Measurements from ENCODE around the gene PHC1. TPM values are rescaled to one million over a fixed set of nuclear protein-coding genes. Genes with fewer than 3 reads are reported as not detected.
"Not testable (repeated sequence)": the region's sequence is repeated elsewhere in the genome, so short reads cannot be mapped to it uniquely, and the experiment has no call there.

PHC1 gene
- polyA plus RNA-seq, 1 experiment, result 34.5 TPM

DNA sequence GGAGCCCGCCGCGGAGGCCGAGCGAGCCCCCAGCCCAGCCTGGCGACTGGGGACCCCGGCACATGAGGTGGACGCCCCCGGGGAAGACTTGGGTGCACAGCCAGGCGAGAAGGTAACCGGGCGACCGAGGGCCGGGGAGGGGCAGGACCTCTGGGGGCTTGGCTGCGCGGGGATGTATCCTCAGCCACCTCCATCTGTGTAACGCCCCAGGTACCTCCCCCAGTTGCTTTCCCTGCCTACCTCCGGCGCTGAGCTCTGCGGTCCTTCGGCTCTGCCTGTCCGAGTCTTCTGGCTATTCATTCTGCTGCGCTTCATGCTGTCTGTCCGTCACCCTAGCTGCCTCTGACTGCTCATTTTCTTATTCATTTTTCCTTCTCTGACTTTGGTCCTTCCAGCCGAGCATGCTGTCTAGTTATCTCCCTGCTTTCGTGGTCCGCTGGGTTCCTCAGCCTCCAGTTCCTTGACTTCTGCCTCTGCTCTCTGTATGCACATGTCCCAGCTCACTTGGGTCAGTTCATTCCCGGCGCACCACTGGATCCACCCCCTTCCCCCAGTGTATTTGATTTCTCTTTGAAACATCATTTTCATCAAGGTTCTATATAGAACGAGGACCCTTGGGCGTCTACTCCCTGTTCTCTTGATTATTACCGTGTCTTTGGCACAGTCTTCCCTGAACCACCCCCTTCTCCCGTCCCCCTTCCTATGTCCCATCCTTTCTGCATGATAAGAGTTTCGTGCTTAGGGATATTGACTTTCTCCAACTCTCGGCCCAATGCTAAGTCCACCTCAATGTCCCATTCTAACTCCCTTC lies 612 bp downstream of the PHC1 start:
- no peaks in the 10 kb centered on the region for H3K27me3 ChIP-seq (ENCODE audit: control insufficient read depth, insufficient read depth, low read length)
- no peak overlapping the region for H3K27ac ChIP-seq (ENCODE audit: low read depth, low read length)
- POLR2A ChIA-PET, result interaction anchor here (0.6 to 1.2 kb wide), 3 partner anchors 34 to 971 kb away, joined by 4 to 8 read pairs (median 5); partner anchors contain the start of gene M6PR
- CTCF ChIA-PET, result interaction anchor here (0.6 to 1.5 kb wide), 7 partner anchors 21 to 787 kb away, joined by 3 to 5 read pairs (median 3); partner anchors contain the start of gene M6PR
- peak overlapping the region; percentile 86 for H3K4me3 ChIP-seq (ENCODE audit: low read depth, low read length)
- TF ChIP-seq, protein P1, sequence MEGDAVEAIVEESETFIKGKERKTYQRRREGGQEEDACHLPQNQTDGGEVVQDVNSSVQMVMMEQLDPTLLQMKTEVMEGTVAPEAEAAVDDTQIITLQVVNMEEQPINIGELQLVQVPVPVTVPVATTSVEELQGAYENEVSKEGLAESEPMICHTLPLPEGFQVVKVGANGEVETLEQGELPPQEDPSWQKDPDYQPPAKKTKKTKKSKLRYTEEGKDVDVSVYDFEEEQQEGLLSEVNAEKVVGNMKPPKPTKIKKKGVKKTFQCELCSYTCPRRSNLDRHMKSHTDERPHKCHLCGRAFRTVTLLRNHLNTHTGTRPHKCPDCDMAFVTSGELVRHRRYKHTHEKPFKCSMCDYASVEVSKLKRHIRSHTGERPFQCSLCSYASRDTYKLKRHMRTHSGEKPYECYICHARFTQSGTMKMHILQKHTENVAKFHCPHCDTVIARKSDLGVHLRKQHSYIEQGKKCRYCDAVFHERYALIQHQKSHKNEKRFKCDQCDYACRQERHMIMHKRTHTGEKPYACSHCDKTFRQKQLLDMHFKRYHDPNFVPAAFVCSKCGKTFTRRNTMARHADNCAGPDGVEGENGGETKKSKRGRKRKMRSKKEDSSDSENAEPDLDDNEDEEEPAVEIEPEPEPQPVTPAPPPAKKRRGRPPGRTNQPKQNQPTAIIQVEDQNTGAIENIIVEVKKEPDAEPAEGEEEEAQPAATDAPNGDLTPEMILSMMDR (IDR thresholded peaks at IDR 0.05; ENCODE audit: low read depth, low read length), result no peak
- no peaks in the 10 kb centered on the region for H3K9me3 ChIP-seq (ENCODE audit: control insufficient read depth, insufficient read depth, low read length)
- no peak for DNase-seq (ENCODE audit: low read depth, low spot score)

GRCh38 chr12:8916154-8916553 lies 1.8 kb downstream of the PHC1 start:
- Histone ChIP-seq H3K27me3 (ENCODE audit: control insufficient read depth, insufficient read depth, low read length) (no peaks in the 10 kb centered on the region), H3K27ac (ENCODE audit: low read depth, low read length) (no peak overlapping the region), H3K9me3 (ENCODE audit: control insufficient read depth, insufficient read depth, low read length) (no peaks in the 10 kb centered on the region), H3K4me3 (ENCODE audit: low read depth, low read length) (no peak overlapping the region; the same call in 1 of the 2 replicates)
- no peak for DNase-seq (ENCODE audit: low read depth, low spot score)
- ChIA-PET POLR2A (no interaction called here), CTCF (interaction anchor here (0.5 to 4.4 kb wide), 3 partner anchors 21 to 233 kb away, joined by 3 to 24 read pairs (median 7); no protein-coding TSS in a partner anchor)
- TF ChIP-seq, protein P1 (IDR thresholded peaks at IDR 0.05; ENCODE audit: low read depth, low read length), result no peak

DNA sequence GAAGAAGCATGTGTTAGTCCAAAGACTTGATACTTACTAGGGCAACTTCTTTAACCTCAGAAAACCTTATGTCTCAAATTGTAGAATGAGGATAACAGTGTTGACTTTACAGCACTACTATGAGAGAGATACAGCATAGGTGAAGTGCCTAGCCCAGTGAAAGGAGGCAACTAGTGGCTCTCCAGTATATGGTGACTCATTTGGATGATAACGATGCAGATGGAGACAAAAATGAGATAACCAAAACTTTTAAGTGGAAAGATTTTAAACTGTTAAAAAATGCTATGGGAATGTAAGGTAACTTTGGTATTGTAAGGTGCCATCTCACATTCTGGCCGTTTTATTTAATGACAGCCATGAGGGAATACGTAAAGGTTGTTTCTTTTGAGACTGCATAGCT lies 2.7 kb downstream of the PHC1 start:
- POLR2A ChIA-PET, result interaction anchor here (0.9 kb wide), 1 partner anchor 33 kb away, joined by 3 read pairs; the partner anchor contains the start of gene M6PR

GRCh38 chr12:8917751-8918150 lies 3.4 kb downstream of the PHC1 start:
- no peak overlapping the region for H3K27ac ChIP-seq (ENCODE audit: low read depth, low read length)
- ChIA-PET CTCF (interaction anchor here (0.7 to 4.4 kb wide), 5 partner anchors 21 to 236 kb away, joined by 3 to 24 read pairs (median 4); partner anchors contain the start of gene M6PR), POLR2A (interaction anchor here (0.9 kb wide), 1 partner anchor 32 kb away, joined by 3 read pairs; the partner anchor contains the start of gene M6PR)
- H3K27me3 ChIP-seq (ENCODE audit: control insufficient read depth, insufficient read depth, low read length), result no peaks in the 10 kb centered on the region
- H3K4me3 ChIP-seq (ENCODE audit: low read depth, low read length), result no peak overlapping the region
- H3K9me3 ChIP-seq (ENCODE audit: control insufficient read depth, insufficient read depth, low read length), result no peaks in the 10 kb centered on the region
- no peak for DNase-seq (ENCODE audit: low read depth, low spot score)
- TF ChIP-seq, protein P1 (IDR thresholded peaks at IDR 0.05; ENCODE audit: low read depth, low read length), result no peak

More for the DNA sequence above, 2.7 kb downstream of the PHC1 start:
- Histone ChIP-seq H3K27me3 (ENCODE audit: control insufficient read depth, insufficient read depth, low read length) (no peaks in the 10 kb centered on the region), H3K27ac (ENCODE audit: low read depth, low read length) (no peak overlapping the region), H3K9me3 (ENCODE audit: control insufficient read depth, insufficient read depth, low read length) (no peaks in the 10 kb centered on the region), H3K4me3 (ENCODE audit: low read depth, low read length) (no peak overlapping the region)
- TF ChIP-seq, protein P1 (IDR thresholded peaks at IDR 0.05; ENCODE audit: low read depth, low read length), result no peak
- CTCF ChIA-PET, result interaction anchor here (1.7 to 4.4 kb wide), 3 partner anchors 26 to 235 kb away, joined by 4 to 24 read pairs (median 5); partner anchors contain the start of gene M6PR
- no peak for DNase-seq (ENCODE audit: low read depth, low spot score)

DNA sequence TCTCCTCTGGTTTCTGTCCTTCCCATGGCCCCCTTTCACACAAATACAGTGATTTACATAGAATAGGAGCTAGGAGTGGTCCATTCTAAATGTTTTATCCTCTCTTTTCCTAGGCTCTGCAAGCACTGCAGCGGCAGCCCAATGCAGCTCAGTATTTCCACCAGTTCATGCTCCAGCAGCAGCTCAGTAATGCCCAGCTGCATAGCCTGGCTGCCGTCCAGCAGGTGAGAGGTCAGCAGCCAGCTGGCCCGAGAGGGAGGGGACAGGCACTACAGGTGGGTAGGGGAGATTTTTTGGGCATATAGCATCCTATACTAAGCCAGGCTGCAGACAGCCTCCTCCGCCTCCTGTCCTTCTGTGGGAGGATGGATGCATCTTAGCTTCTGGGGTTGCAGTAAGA lies 5.3 kb downstream of the PHC1 start:
- not testable (repeated sequence) for H3K4me3 ChIP-seq (ENCODE audit: low read depth, low read length)
- CTCF ChIA-PET, result interaction anchor here (4.4 kb wide), 1 partner anchor 29 kb away, joined by 24 read pairs; no protein-coding TSS in a partner anchor

More for the DNA sequence above, 5.3 kb downstream of the PHC1 start:
- H3K9me3 ChIP-seq (ENCODE audit: control insufficient read depth, insufficient read depth, low read length); H3K27ac ChIP-seq (ENCODE audit: low read depth, low read length); H3K27me3 ChIP-seq (ENCODE audit: control insufficient read depth, insufficient read depth, low read length); POLR2A ChIA-PET; DNase-seq (ENCODE audit: low read depth, low spot score): not testable (repeated sequence)

Data from AG04450 (cell line).